Neural cell (in vitro differentiated cells): ENCODE results near the gene BICD1. TPM values are rescaled to one million over a fixed set of nuclear protein-coding genes. Genes with fewer than 3 reads are reported as not detected.

Experiments used
- H2AFZ ChIP-seq: fragments of 200-600, 300-800 bp; sonication (generic), shearing (Covaris generic); 2 replicates; pipeline ENCODE4 v1.6.0; 2014; ENCODE audit warnings: low read depth, mild to moderate bottlenecking, antibody characterized with exemption, low read length, moderate library complexity
- H3F3A ChIP-seq: fragments of 200-600 bp; shearing (Covaris generic); 2 replicates; pipeline ENCODE4 v1.6.1; 2016; ENCODE audit warnings: mild to moderate bottlenecking, moderate library complexity, mixed read lengths, antibody characterized with exemption, low read length; ENCODE audit not compliant: insufficient read depth, poor library complexity, severe bottlenecking
- H3K27ac ChIP-seq: fragments of 200-600, 300-800 bp; sonication (generic), shearing (Covaris generic); 2 replicates; pipeline ENCODE4 v1.5.1; 2014; ENCODE audit warnings: mild to moderate bottlenecking, low read length, moderate library complexity
- H3K27me3 ChIP-seq: fragments of 300-800, 200-600 bp; sonication (generic), shearing (Covaris generic); 2 replicates; pipeline ENCODE4 v1.6.0; 2014; ENCODE audit warnings: mild to moderate bottlenecking, low read depth, low read length, moderate library complexity; ENCODE audit not compliant: insufficient read depth
- H3K36me3 ChIP-seq: fragments of 300-800, 200-600 bp; sonication (generic), shearing (Covaris generic); 2 replicates; pipeline ENCODE4 v1.5.1; 2014; ENCODE audit warnings: mild to moderate bottlenecking, antibody characterized with exemption, low read length, moderate library complexity; ENCODE audit not compliant: insufficient read depth
- H3K4me2 ChIP-seq: fragments of 300-800, 200-600 bp; sonication (generic), shearing (Covaris generic); 2 replicates; pipeline ENCODE4 v1.6.0; 2014; ENCODE audit warnings: mild to moderate bottlenecking, low read length
- H3K4me3 ChIP-seq: fragments of 300-800, 200-600 bp; sonication (generic), shearing (Covaris generic); 2 replicates; pipeline ENCODE4 v1.5.1; 2014; ENCODE audit warnings: mild to moderate bottlenecking, low read length, moderate library complexity
- H3K79me2 ChIP-seq: fragments of 200-600 bp; shearing (Covaris generic); replicated peaks from 2 replicates; pipeline ENCODE4 v1.6.0; 2014; ENCODE audit warnings: mild to moderate bottlenecking, low read length, moderate library complexity; ENCODE audit not compliant: insufficient read depth
- H3K9ac ChIP-seq: fragments of 300-800, 200-600 bp; sonication (generic), shearing (Covaris generic); 2 replicates; pipeline ENCODE4 v1.6.1; 2016; ENCODE audit warnings: mild to moderate bottlenecking, low read length, mixed read lengths
- H3K9me2 ChIP-seq: fragments of 200-600 bp; shearing (Covaris generic); 2 replicates; pipeline ENCODE4 v1.6.1; 2016; ENCODE audit warnings: mild to moderate bottlenecking, low read length, mixed read lengths; ENCODE audit not compliant: insufficient read depth
- H3K9me3 ChIP-seq: fragments of 200-600, 300-800 bp; sonication (generic), shearing (Covaris generic); 2 replicates; pipeline ENCODE4 v1.6.1; 2016; ENCODE audit warnings: mild to moderate bottlenecking, mixed run types, low read length, moderate library complexity, mixed read lengths
- H4K20me1 ChIP-seq: fragments of 200-600 bp; shearing (Covaris generic); 2 replicates; pipeline ENCODE4 v1.6.1; 2016; ENCODE audit warnings: mild to moderate bottlenecking, mixed run types; ENCODE audit not compliant: insufficient read depth
- EP300 ChIP-seq: fragments of 450-650 bp; conservative IDR thresholded peaks from 2 replicates; pipeline ENCODE4 v1.6.1; 2014; ENCODE audit warnings: antibody characterized with exemption, mild to moderate bottlenecking, moderate library complexity; ENCODE audit not compliant: poor library complexity, severe bottlenecking
- EZH2 ChIP-seq: fragments of 200-600, 300-800 bp; shearing (Covaris generic), sonication (generic); IDR thresholded peaks from 2 replicates; pipeline ENCODE4 v1.6.1; 2014; ENCODE audit warnings: antibody characterized with exemption, low read length, borderline replicate concordance, mild to moderate bottlenecking; ENCODE audit not compliant: insufficient read depth, poor library complexity, severe bottlenecking
- MXI1 ChIP-seq: fragments of 450-650 bp; conservative IDR thresholded peaks from 2 replicates; pipeline ENCODE4 v1.6.1; 2014; ENCODE audit warnings: antibody characterized with exemption, mild to moderate bottlenecking; ENCODE audit not compliant: poor library complexity, severe bottlenecking
- POLR2AphosphoS5 ChIP-seq: IDR thresholded peaks from 2 replicates; pipeline ENCODE4 v1.6.1; 2012
- RAD21 ChIP-seq: fragments of 450-650 bp; conservative IDR thresholded peaks from 2 replicates; pipeline ENCODE4 v1.6.1; 2014; ENCODE audit warnings: antibody characterized with exemption, mild to moderate bottlenecking, moderate library complexity
- SMC3 ChIP-seq: fragments of 450-650 bp; conservative IDR thresholded peaks from 2 replicates; pipeline ENCODE4 v1.6.1; 2014; ENCODE audit warnings: antibody characterized with exemption, mild to moderate bottlenecking, moderate library complexity; ENCODE audit not compliant: poor library complexity
- TAF1 ChIP-seq: IDR thresholded peaks from 2 replicates; pipeline ENCODE4 v1.6.1; 2012; ENCODE audit warnings: low read depth
- polyA plus RNA-seq: library from polyadenylated mRNA; depleted of rRNA; stranded (reverse); fragments of >200 nt; gene quantifications from 2 replicates; pipeline ENCODE4 v1.2.3, GENCODE V29; 2014
- TF ChIP-seq, protein P1 (sequence below): fragments of 450-650 bp; IDR thresholded peaks from 2 replicates; pipeline ENCODE4 v1.5.1; 2014; ENCODE audit warnings: antibody characterized with exemption, mild to moderate bottlenecking, moderate library complexity; ENCODE audit not compliant: poor library complexity, severe bottlenecking
- TF ChIP-seq, protein P2 (sequence below): IDR thresholded peaks from 2 replicates; pipeline ENCODE4 v1.6.1; 2012; ENCODE audit warnings: borderline replicate concordance

Gene BICD1
- polyA plus RNA-seq, 1 donor from 2014 or later = 41.1 TPM

DNA sequence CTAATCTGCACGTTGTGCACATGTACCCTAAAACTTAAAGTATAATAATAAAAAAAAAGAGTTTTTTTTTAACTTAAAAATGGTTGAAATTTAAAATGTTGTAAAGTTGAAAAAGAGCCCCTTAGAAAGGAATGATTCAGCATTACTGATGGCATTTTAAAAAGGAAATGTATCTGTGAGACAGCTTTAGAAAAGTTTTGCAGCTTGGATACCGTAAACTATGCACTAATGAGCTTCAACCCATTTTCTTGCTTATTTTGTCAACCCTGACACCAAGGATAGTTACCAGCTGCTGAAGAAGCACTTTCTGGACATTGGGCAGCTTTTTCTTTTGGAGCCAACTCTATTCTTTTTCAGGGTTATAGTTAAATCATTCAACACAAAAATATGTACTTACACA, 4.3 kb downstream of the BICD1 start:
- H4K20me1 ChIP-seq = no peaks in the 10 kb centered on the region
- H3K9me2 ChIP-seq = no peaks in the 10 kb centered on the region
- H3K27me3 ChIP-seq = no peaks in the 10 kb centered on the region
- TF ChIP-seq EP300 (no peak), RAD21 (no peak), EZH2 (no peak)
- no peaks in the 10 kb centered on the region for H3K9me3 ChIP-seq
- peaks cover 82% of the 10 kb centered on the region for H3K79me2 ChIP-seq
- no peaks in the 10 kb centered on the region for H3K36me3 ChIP-seq
- no peak overlapping the region for H3K27ac ChIP-seq
- no peak overlapping the region for H3K9ac ChIP-seq
- no peaks in the 10 kb centered on the region for H3F3A ChIP-seq
- no peak overlapping the region for H2AFZ ChIP-seq
- H3K4me3 ChIP-seq = no peak overlapping the region
- H3K4me2 ChIP-seq = no peak overlapping the region

DNA sequence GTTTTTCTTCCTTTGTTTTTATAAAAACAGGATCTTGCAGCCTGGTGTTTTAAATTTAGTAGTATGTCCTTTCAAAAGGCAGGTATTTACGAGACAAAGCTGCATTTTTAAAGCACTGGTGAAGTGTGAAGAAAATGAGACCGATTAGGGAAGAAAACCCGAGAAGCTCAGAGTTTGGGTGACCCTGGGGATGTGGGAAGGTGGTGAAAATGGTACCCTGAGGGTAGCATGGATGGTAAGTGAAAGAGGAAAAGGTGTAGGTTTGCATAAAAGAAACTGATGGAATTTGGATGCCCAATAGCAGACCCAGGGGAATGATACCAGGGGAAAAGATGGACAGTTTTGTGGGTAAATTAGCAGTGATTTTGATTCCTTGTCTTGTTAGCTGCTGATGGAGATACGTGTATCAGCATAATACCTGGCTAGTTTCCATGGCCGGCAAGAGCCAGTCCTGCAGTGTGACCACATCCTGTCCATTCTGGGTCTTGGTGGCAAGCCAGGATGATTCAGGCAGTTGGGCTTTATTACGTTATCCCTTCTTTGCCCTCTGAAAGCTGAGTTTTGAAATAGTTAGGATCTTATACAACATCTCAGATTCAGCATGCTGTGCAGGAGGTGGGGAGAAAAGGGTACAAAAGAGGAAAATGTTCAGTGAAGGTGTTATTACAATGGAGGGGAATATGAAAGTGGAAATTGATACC, 8.9 kb downstream of the BICD1 start:
- H3K27ac ChIP-seq = no peak overlapping the region
- H3K4me2 ChIP-seq = no peak overlapping the region
- peaks cover 68% of the 10 kb centered on the region for H3K79me2 ChIP-seq
- peaks cover 6% of the 10 kb centered on the region for H3K36me3 ChIP-seq
- H3K9ac ChIP-seq = no peak overlapping the region
- H4K20me1 ChIP-seq = no peaks in the 10 kb centered on the region
- H3K27me3 ChIP-seq = no peaks in the 10 kb centered on the region
- H3K9me2 ChIP-seq = no peaks in the 10 kb centered on the region
- H3K4me3 ChIP-seq = peak overlapping the region; percentile 18
- H2AFZ ChIP-seq = no peak overlapping the region
- H3K9me3 ChIP-seq = no peaks in the 10 kb centered on the region
- TF ChIP-seq RAD21 (no peak), TAF1 (no peak), SMC3 (no peak), EP300 (no peak)
- H3F3A ChIP-seq = no peaks in the 10 kb centered on the region

DNA sequence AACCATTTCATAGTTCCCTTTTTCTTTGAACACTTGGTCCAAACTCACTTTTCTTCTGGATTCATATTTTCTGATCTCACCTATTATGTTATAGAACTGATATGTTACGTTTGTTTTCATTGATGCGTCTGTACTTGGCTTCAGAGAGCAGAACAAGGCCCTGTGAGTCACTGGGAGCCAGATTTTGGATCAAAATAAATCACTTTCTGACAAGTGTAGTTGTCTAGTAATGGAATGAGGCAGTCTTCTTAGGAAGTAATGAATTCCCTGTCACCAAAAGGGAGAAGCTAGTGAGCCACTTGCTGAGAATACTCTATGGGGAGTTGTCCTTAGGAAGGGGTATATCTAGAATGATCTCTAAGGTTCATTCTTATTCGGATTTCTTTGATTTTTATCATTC, 10.2 kb downstream of the BICD1 start:
- Histone ChIP-seq H3K27ac (no peak overlapping the region), H3K36me3 (peaks cover 6% of the 10 kb centered on the region), H4K20me1 (no peaks in the 10 kb centered on the region), H3F3A (no peaks in the 10 kb centered on the region), H3K9me2 (no peaks in the 10 kb centered on the region), H3K27me3 (no peaks in the 10 kb centered on the region), H3K9me3 (no peaks in the 10 kb centered on the region), H3K79me2 (peaks cover 56% of the 10 kb centered on the region), H3K9ac (no peak overlapping the region), H3K4me3 (no peak overlapping the region), H2AFZ (no peak overlapping the region), H3K4me2 (no peak overlapping the region)
- no peak for TF ChIP-seq SMC3
- TF ChIP-seq RAD21 = no peak
- no peak for TF ChIP-seq EZH2
- no peak for TF ChIP-seq EP300
- TF ChIP-seq POLR2AphosphoS5 = no peak
- TF ChIP-seq, protein P1, sequence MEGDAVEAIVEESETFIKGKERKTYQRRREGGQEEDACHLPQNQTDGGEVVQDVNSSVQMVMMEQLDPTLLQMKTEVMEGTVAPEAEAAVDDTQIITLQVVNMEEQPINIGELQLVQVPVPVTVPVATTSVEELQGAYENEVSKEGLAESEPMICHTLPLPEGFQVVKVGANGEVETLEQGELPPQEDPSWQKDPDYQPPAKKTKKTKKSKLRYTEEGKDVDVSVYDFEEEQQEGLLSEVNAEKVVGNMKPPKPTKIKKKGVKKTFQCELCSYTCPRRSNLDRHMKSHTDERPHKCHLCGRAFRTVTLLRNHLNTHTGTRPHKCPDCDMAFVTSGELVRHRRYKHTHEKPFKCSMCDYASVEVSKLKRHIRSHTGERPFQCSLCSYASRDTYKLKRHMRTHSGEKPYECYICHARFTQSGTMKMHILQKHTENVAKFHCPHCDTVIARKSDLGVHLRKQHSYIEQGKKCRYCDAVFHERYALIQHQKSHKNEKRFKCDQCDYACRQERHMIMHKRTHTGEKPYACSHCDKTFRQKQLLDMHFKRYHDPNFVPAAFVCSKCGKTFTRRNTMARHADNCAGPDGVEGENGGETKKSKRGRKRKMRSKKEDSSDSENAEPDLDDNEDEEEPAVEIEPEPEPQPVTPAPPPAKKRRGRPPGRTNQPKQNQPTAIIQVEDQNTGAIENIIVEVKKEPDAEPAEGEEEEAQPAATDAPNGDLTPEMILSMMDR = no peak
- no peak for TF ChIP-seq TAF1
- TF ChIP-seq, protein P2, sequence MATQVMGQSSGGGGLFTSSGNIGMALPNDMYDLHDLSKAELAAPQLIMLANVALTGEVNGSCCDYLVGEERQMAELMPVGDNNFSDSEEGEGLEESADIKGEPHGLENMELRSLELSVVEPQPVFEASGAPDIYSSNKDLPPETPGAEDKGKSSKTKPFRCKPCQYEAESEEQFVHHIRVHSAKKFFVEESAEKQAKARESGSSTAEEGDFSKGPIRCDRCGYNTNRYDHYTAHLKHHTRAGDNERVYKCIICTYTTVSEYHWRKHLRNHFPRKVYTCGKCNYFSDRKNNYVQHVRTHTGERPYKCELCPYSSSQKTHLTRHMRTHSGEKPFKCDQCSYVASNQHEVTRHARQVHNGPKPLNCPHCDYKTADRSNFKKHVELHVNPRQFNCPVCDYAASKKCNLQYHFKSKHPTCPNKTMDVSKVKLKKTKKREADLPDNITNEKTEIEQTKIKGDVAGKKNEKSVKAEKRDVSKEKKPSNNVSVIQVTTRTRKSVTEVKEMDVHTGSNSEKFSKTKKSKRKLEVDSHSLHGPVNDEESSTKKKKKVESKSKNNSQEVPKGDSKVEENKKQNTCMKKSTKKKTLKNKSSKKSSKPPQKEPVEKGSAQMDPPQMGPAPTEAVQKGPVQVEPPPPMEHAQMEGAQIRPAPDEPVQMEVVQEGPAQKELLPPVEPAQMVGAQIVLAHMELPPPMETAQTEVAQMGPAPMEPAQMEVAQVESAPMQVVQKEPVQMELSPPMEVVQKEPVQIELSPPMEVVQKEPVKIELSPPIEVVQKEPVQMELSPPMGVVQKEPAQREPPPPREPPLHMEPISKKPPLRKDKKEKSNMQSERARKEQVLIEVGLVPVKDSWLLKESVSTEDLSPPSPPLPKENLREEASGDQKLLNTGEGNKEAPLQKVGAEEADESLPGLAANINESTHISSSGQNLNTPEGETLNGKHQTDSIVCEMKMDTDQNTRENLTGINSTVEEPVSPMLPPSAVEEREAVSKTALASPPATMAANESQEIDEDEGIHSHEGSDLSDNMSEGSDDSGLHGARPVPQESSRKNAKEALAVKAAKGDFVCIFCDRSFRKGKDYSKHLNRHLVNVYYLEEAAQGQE = no peak
- TF ChIP-seq MXI1 = no peak
